ENCODE data around the gene INTS1.

The INTS1 gene

DNA sequence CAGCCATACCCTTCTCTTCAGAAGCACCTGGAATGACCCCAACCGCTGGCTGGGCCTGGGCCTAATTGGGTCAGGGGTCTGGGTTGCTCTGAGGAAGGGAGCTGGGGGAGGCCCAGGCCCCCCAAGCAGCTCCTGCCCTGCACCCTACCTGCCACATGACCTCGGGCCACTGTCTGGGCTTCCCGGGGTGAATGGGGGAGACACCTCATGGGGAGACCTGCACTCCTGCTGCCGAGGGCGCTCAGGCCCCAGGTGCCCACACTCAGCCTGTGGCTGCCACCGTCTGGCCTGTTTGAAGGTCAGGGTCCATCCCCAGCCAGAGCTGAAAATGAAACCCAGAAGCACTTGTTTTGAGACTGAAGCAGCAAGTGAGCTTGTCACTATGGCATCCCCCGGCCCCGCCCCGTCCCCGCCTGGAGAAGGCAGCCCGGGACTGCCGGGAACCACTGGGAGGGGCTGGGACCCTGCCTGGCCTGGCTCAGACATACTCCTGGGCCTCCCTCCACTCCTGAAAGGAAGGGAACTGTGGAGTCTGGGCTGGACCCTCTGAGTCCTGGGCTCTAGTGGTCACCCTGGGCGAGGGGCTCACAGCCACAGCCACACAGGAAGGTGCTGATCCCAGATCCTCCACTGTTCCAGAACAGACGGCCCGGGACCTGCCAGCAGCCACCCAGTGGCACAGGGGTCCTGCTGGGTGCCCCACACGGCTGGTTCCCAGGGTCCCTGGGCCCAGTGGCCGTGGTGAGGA lies 37.5 kb downstream of the INTS1 start:
- TF ChIP-seq RAD21 (IDR thresholded peaks at IDR 0.05; ENCODE audit: low read depth) (no peak), ZBTB7A (IDR thresholded peaks at IDR 0.05; ENCODE audit: low read depth) (no peak), EP300 (IDR thresholded peaks at IDR 0.05; ENCODE audit: borderline replicate concordance) (no peak), FOXM1 (IDR thresholded peaks at IDR 0.05; ENCODE audit: borderline replicate concordance, low read depth) (no peak), TCF12 (IDR thresholded peaks at IDR 0.05; ENCODE audit: low read depth) (no peak)
- TF ChIP-seq, protein P1, sequence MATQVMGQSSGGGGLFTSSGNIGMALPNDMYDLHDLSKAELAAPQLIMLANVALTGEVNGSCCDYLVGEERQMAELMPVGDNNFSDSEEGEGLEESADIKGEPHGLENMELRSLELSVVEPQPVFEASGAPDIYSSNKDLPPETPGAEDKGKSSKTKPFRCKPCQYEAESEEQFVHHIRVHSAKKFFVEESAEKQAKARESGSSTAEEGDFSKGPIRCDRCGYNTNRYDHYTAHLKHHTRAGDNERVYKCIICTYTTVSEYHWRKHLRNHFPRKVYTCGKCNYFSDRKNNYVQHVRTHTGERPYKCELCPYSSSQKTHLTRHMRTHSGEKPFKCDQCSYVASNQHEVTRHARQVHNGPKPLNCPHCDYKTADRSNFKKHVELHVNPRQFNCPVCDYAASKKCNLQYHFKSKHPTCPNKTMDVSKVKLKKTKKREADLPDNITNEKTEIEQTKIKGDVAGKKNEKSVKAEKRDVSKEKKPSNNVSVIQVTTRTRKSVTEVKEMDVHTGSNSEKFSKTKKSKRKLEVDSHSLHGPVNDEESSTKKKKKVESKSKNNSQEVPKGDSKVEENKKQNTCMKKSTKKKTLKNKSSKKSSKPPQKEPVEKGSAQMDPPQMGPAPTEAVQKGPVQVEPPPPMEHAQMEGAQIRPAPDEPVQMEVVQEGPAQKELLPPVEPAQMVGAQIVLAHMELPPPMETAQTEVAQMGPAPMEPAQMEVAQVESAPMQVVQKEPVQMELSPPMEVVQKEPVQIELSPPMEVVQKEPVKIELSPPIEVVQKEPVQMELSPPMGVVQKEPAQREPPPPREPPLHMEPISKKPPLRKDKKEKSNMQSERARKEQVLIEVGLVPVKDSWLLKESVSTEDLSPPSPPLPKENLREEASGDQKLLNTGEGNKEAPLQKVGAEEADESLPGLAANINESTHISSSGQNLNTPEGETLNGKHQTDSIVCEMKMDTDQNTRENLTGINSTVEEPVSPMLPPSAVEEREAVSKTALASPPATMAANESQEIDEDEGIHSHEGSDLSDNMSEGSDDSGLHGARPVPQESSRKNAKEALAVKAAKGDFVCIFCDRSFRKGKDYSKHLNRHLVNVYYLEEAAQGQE (IDR thresholded peaks at IDR 0.05; ENCODE audit: low read depth), result no peak
- TF ChIP-seq, protein P2, sequence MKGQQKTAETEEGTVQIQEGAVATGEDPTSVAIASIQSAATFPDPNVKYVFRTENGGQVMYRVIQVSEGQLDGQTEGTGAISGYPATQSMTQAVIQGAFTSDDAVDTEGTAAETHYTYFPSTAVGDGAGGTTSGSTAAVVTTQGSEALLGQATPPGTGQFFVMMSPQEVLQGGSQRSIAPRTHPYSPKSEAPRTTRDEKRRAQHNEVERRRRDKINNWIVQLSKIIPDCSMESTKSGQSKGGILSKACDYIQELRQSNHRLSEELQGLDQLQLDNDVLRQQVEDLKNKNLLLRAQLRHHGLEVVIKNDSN (IDR thresholded peaks at IDR 0.05), result no peak

DNA sequence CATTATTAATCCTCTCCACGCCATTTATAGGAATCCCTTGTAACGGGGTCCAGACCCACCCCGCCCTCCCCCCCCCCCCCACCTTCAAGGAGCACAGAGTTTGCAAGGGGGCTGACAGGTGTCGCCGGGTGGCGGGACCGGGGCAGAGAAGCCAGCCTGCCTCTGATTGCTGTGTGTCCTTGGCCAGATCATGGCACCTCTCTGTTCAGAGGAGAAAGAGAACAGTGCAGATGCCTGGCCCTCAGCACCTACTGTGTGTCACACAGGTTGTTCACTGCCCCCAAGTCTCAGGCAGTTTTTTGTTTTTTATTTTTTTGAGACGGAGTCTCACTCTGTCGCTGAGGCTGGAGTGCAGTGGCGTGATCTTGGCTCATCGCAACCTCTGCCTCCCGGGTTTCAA lies 39.5 kb downstream of the INTS1 start:
- TF ChIP-seq CEBPB (IDR thresholded peaks at IDR 0.05) (no peak), EGR1 (IDR thresholded peaks at IDR 0.05) (no peak), ZBTB7A (IDR thresholded peaks at IDR 0.05; ENCODE audit: low read depth) (no peak), TAF1 (IDR thresholded peaks at IDR 0.05; ENCODE audit: low read depth) (no peak), CREB1 (IDR thresholded peaks at IDR 0.05; ENCODE audit: low read depth) (no peak), YY1 (IDR thresholded peaks at IDR 0.05; ENCODE audit: low read depth) (no peak), TCF12 (IDR thresholded peaks at IDR 0.05; ENCODE audit: low read depth) (no peak), RAD21 (IDR thresholded peaks at IDR 0.05; ENCODE audit: low read depth) (no peak), EP300 (IDR thresholded peaks at IDR 0.05; ENCODE audit: borderline replicate concordance) (no peak), TEAD4 (IDR thresholded peaks at IDR 0.05) (no peak), FOXM1 (IDR thresholded peaks at IDR 0.05; ENCODE audit: borderline replicate concordance, low read depth) (no peak), MAX (IDR thresholded peaks at IDR 0.05) (no peak)
- TF ChIP-seq, protein P1 (IDR thresholded peaks at IDR 0.05; ENCODE audit: low read depth), result no peak
- TF ChIP-seq, protein P2 (IDR thresholded peaks at IDR 0.05), result no peak

GRCh38 chr7:1463676-1464223 lies 40.4 kb downstream of the INTS1 start:
- TF ChIP-seq TAF1 (IDR thresholded peaks at IDR 0.05; ENCODE audit: low read depth), result no peak
- TF ChIP-seq, protein P2 (IDR thresholded peaks at IDR 0.05), result 0 out of 2 replicates have a peak, but pooled peaks have one; percentile 35
- 0 out of 2 replicates have a peak, but pooled peaks have one; percentile 35 for TF ChIP-seq ZBTB7A (IDR thresholded peaks at IDR 0.05; ENCODE audit: low read depth)

DNA sequence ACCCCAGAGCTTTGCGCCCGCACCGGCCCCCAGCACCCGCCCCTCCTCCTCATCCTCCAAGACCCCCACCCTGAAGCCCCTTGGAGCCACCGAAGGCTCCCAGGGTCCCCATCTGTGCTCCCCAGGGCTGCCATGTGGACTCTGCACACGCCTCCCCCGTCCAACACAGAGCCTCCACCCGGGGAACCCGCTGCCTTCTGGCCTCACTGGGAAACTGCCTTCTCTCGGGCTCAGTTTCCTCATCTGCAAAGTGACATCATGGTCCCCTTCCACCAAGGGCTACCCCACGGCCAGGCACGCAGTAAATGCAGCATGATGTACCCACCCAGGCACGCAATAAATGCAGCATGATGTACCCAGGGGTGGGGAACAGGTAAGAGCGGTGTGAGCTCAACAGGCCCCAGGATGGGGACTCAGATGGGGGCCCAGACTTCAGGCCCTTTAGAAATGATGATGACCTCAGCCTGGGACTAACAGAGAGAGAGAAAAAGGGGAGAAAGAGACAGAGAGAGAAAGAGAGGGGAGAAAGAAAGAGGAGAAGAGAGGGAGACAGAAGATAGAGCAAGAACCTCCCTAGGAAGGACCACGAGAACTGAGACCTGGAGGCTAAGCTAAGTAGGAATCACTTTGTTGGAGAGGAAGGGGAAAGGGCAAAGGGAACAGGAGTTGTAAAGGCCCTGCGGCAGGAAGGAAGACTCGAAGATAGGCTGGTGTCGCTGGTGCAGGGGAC lies 42.4 kb downstream of the INTS1 start:
- no peak for TF ChIP-seq CEBPB (IDR thresholded peaks at IDR 0.05)
- TF ChIP-seq, protein P1 (IDR thresholded peaks at IDR 0.05; ENCODE audit: low read depth), result no peak
- no peak for TF ChIP-seq YY1 (IDR thresholded peaks at IDR 0.05; ENCODE audit: low read depth)
- TF ChIP-seq EP300 (IDR thresholded peaks at IDR 0.05; ENCODE audit: borderline replicate concordance), result no peak
- TF ChIP-seq EGR1 (IDR thresholded peaks at IDR 0.05), result no peak
- TF ChIP-seq TCF12 (IDR thresholded peaks at IDR 0.05; ENCODE audit: low read depth), result no peak
- TF ChIP-seq TEAD4 (IDR thresholded peaks at IDR 0.05), result no peak
- TF ChIP-seq FOXM1 (IDR thresholded peaks at IDR 0.05; ENCODE audit: borderline replicate concordance, low read depth), result no peak
- no peak for TF ChIP-seq ZBTB7A (IDR thresholded peaks at IDR 0.05; ENCODE audit: low read depth)
- TF ChIP-seq MAX (IDR thresholded peaks at IDR 0.05), result no peak
- TF ChIP-seq, protein P2 (IDR thresholded peaks at IDR 0.05), result no peak
- TF ChIP-seq TAF1 (IDR thresholded peaks at IDR 0.05; ENCODE audit: low read depth), result no peak
- no peak for TF ChIP-seq RAD21 (IDR thresholded peaks at IDR 0.05; ENCODE audit: low read depth)
- no peak for TF ChIP-seq NFIC (IDR thresholded peaks at IDR 0.05)
- no peak for TF ChIP-seq CREB1 (IDR thresholded peaks at IDR 0.05; ENCODE audit: low read depth)
